DMS53 treated with DMSO at 0.1 percent for 48 hours (cell line): Measurements from ENCODE around the gene SPACA1.
"Not testable (repeated sequence)": the region's sequence is repeated elsewhere in the genome, so short reads cannot be mapped to it uniquely, and the experiment has no call there.

Source experiments
- DNase-seq: peaks from one replicate; lab custom pipeline; 2025; ENCODE audit not compliant: unreplicated experiment; lab: John Stamatoyannopoulos, UW

Gene SPACA1, protein sequence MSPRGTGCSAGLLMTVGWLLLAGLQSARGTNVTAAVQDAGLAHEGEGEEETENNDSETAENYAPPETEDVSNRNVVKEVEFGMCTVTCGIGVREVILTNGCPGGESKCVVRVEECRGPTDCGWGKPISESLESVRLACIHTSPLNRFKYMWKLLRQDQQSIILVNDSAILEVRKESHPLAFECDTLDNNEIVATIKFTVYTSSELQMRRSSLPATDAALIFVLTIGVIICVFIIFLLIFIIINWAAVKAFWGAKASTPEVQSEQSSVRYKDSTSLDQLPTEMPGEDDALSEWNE

DNA sequence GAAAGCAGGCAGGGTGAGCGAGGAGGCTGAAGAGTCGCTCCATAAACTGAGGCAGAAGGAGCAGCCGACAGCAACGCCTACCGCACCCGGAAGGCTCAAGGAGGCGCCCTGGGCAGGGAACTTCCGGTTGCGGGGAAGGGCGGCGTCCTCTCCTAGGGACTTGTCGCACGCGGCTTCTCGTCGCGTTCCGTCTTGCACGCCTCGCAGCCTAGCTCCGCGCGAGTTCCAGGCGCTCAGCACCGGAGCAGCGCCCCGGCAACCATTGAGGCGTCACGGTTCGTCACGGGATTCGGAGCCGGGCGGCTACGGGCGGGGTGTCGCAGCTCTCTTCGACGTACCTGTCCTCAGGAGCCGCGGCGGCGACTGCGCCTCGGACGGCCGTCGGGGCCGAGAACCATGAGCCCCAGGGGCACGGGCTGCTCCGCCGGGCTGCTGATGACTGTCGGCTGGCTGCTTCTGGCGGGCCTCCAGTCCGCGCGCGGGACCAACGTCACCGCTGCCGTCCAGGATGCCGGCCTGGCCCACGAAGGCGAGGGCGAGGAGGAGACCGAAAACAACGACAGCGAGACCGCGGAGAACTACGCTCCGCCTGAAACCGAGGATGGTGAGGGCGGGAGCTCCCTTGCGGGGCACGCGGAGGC, at the start of gene SPACA1:
Gene SPACA1, plus strand, starts transcription at position 332 of the 641 bp plus-strand sequence. Its CDS starts 65 bp downstream, at position 397.
- no peak for DNase-seq

DNA sequence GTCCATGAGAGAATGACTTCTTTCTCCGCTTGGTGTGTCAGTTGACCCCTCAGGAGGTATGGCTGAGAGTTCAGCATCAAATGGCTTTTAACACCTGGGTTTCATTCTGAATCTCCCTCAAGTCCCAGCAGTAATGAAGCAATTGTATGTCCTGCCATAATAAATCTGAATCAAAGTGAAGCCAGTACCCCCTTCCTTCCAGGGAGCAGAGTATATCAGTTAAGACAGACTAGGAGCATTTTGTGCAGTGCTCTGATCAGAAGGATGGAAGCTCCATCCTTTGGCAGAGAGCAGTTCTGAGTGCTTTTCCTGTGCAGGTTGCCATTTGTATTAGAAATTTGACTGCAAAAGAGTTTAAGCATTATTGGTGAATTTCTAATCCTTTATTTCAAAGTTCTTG, 46.9 kb upstream of the SPACA1 start:
- DNase-seq: no peak

DNA sequence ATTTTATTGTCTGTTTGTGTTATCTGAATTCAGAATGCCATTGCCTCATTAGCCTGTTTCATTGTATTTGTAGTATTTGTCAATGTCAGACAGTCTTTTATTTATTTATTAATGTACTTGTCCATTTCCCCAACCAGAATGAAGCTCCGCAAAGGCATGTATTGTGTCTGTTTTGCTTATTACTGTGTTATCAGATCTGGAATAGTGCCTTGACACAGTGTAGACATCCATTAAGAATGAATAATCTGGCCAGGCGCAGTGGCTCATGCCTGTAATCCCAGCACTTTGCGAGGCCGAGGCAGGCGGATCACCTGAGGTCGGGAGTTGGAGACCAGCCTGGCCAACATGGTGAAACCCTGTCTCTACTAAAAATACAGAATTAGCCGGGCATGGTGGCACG, 46.4 kb upstream of the SPACA1 start:
- not testable (repeated sequence) for DNase-seq

DNA sequence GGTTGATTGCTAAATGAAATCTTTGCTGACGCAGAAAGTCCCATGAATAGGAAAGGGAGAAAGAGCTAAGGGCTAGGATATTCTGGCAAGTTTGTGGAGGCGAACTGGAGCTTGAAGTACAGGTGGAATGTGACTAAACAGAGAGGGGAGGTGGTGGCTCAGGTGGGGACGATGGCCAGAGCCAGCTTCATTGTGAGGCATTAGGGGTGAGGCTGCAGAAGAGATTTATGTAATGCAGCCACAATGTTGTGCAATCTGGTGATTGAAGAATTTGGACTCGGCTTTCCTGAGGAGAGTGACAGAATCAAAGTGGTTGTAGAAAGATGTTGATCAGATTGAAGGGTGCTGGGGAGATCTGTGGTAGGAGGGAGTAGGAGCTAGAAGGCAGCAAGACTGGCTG, 42.9 kb upstream of the SPACA1 start:
- no peak for DNase-seq

DNA sequence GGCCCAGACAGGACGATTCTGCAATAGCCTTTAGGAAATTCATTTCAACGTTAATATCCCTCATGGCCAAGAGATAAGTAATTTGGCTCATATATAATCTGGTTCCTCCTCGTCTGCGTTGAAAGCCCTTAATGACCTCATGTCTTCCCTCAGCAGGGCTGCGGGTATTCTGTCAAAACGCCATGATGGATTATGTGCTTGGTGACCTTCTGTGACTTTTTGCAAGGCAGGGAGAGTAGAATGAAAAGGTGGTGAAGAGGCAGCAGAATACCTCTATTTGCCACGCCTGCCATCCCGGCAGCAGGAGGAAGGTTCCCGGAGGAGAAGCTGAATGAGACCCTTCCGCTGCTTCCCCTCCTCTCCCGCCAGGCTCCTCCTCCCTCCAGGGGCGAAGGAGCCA, 41.1 kb upstream of the SPACA1 start:
- no peak for DNase-seq

DNA sequence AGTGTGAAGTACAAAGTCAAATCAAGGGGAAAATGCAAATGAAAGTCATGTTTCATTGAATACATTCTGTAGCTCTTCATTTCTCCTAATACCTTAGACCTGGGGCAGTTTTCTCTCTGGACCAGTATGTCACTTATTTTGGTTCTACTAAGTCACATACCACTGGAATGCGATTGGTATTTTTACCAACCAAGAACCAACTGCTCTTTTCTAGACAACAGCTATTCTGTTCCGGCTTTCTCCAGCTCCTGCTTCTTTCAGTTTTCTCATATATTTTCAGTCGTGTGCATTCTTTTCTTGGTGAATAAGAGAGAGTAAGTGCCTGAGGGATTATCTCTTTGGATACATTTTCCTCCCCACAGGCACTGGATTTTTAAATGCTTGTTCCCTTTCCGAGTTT, 39.2 kb upstream of the SPACA1 start:
- no peak for DNase-seq

DNA sequence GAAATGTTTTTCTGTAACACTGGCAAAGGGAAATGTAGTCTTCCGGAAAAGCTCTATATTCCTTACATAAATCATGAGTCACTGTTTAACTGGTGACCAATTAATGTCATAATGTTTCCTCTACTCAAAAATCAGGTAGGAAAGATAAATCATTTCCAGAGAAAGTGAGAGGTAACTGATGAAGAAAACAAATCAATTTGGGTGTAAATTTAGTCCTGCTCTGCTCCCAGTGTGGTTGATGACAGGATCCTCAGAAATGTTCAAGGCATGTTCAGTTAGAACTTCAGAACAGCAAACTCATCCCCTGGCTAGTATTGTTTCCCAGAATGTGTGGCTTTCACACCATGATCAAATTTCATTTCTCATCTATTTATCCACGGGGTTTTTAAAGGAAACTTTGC, 38.8 kb upstream of the SPACA1 start:
- peak; percentile 17 for DNase-seq

DNA sequence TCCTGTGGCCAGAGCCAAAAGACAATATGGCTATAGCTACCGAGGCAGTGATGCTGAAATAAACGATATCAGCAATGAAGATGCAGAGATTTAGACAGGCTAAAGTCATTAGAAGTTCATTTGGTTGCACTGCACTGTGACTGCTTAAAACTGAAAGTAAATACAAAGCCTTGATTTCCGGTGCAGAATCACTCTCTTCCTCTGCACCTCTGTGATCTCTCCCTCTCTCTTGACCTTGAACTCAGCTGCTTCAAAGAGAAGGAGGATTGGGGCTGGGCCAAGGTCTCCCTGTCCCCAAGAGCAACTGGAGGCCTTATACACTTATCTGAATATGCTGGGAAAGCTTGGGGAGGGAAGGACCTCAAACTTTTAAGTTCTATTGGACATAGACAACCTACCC, 34.6 kb upstream of the SPACA1 start:
- DNase-seq: no peak

DNA sequence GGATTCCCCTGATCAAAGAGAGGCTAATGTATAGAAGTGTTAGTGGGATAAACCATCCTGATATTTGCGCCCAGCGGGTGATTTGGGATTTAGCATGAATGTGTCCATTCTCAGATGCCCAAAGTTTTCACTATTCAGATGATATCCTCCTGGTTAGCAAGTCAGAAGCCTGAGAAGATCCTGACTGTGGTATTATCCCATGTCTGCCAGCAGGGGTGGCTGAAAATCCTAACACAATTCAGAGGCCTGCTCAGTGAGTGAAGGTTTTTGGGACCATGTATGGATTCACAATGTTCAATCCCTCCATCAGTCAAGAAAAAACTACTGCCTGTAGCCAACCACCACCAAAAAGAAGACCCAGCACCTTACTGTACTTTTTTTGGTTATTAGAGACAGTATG, 34.1 kb upstream of the SPACA1 start:
- no peak for DNase-seq

DNA sequence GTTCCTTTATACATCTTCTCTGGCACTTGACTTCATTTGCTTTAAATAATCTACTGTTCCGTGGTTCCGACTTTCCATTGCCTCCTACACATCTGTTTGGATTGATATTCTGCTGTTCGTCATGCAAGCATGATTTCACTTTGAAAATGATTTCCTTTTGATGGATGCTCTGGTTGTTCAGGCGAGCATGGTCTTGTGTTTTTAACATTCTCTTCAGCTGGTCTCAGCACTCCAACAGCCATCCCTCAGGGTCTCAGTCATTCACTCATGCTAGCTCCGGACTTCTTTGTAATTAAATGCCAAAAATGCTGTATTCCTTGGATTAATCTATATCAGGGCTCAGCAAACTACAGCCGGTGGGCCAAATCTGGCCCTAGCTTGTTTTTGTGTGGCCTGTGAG, 27.2 kb upstream of the SPACA1 start:
- DNase-seq: no peak

DNA sequence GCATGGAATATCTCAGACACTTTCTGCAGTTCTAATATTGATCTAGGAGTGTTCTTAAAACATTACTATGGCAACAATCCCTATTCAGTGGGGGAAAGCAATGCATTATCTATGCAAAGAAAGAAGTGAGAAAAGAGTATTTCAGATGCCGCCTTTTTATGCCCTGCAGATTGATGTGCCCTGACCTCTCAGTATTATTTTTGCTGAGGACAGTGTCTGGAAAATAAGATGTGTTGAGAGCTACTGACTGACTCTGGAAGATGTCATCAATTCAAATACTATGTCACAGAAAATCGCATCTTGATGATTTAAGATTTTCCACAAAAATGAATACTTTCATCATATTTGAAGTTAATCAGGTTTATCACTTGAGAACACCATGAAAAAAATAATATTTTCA, 22.9 kb upstream of the SPACA1 start:
- no peak for DNase-seq

DNA sequence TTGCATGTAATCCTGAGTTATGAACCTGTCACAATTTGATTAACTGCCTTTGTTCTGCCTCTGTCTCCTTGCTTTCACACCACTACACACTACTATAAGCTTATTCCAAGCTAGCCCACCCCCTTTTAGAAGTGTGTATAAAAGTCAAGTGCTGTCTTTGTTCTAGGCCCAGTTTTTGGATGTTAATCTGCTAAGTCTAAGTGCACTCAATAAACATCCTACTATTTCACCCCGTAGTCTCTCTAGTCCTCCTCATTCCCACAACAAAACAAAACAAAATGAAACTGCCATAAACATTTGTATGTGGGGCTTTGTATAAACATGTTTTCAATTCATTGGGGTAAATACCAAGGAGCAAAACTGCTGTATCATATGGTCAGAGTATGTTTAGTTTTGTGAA, 16.1 kb upstream of the SPACA1 start:
- DNase-seq: no peak

DNA sequence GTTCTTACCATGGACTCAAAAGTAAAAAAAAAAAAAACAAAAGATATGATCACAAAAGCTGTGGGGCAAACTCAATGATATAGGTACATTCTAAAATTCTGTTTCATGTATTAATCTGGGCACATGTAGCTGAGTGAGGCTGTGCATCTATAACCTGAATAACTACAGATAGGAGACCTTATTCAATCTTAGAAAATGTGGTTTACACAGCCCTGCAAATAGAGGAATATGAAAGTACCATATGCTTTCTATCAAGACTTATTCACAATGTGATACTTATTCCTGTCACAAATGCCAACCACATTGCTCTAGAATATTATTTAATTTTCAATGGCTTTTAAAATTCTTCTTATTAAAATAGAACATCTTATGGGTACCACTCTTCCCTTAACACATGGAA, 3.1 kb upstream of the SPACA1 start:
- DNase-seq: no peak

DNA sequence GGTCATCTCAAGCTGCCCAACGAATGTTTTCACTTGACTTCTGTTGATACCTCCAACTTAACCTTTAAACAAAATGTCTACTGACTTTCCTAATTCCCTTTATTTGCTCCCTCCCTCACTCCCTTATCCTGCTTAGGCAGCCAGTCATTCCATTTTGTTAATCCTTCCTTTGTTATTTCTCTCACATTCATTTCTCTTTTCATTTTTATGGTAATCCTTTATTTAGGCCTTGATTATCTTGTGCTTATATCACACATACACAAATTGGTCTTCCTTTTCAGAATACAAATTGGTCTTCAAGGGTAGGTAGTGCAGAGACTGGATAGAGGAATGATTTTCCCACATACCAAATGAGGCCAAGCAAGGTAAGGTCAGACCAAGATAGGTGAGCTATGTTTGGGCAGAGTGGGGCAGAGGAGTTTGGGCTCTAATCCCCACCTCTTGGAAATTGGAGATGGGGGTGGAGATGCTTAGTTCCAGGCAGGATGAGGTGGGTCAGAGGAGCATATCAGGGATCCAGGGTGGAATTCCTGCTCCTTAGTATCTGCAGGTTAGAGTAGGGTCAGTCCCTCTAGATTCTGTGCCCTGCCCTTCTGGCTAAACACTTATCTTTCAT, 2.0 kb upstream of the SPACA1 start:
- no peak for DNase-seq

DNA sequence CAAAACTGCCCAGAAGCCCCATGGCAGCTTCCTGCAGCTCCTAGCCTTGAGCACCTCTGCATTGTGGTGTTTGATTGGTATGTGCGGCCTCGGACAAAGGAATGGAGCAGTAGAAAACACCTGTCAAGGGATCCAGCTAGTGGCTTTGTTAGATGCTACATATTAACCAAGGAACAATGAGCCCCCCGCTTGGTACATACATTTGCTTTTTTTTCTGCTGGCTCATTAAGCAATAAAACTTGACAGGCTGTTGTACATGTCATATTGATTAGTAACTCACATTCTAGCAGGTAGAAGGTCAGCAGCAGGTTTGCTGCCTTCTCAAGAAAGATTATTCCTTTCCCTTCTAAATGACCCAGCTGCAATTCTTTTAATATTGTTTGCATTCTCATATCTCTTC, 937 bp downstream of the SPACA1 start:
- DNase-seq: no peak

DNA sequence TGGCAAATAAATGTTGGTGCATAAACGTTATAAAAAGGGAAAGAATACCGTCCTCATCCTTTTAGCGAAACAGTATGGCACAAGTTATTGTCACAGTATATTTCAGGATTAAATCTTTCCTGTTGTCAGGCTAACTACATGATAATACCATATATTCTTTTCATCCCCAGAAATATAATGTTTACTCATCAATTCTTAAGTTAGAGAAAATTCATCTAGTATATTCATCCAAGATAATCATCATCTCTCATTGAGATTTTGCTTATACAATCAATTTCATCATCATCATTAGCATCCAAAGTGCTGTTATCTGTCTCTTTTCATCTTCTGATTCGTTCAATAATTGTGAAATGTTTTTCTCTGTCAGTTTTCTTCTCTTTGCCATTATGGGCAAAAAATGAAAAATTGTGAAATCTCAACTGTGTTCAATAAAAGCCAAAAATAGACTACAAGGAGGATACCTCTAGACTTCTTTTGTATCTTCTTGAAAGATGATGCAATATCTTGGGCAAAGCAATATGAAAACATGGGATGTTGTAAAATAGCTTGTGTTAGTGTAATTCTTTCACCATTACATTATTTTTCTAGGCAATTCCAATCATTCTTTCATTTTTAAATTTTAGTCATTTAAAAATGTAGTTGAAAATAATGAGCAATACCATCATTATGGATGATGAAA, 2.6 kb downstream of the SPACA1 start:
- no peak for DNase-seq

DNA sequence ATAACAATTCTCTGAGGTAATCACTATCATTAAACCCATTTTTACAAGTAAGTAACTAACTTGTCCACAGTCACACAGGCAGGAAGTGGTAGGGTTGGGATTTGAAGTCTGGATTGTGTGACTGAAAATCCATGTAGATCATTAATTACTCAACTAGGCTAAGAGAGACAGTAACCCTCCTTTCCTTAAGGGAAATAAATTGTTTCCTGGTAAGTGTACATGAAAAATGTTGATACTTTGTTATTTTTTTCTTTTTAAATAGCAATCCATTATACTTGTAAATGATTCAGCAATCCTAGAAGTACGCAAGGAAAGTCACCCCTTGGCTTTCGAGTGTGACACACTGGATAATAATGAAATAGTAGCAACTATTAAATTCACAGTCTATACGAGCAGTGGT, 11.6 kb downstream of the SPACA1 start:
- DNase-seq: no peak

DNA sequence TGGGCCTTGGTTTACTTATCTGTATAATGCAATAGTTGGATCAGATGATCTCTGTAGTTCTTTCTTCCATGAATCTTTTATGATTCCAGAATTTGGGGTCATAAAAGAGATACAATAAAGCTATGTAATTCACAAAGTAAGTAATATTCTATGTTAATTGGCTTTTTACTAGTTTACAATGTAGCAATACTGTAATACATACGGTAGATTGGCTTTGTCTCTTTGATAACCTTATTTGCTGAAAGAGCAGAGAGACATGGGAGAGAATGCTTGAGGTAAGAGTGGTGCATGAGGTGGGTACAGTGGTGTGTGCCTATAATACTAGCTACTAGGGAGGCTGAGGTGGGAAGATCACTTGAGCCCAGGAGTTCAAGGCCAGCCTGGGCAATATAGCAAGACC, 14.7 kb downstream of the SPACA1 start:
- no peak for DNase-seq

DNA sequence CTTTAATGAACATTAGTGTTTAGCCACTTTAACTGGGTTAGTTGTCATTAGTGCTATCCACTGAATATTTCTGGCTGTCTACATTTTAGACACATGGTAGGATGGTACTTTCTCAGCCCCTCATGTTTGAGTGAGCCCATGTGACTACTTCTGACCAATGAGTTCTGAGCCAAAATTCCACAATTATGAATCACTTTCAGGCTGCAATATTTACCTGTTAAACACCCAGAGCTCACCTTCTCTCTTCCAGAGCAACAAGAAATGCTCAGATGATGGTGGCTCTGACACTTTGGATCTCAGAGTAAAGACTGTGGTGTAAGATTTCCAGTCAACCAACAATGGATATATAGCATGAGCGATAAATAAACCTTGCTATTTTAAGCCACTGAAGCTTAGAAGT, 24.8 kb downstream of the SPACA1 start:
- peak; percentile 23 for DNase-seq

DNA sequence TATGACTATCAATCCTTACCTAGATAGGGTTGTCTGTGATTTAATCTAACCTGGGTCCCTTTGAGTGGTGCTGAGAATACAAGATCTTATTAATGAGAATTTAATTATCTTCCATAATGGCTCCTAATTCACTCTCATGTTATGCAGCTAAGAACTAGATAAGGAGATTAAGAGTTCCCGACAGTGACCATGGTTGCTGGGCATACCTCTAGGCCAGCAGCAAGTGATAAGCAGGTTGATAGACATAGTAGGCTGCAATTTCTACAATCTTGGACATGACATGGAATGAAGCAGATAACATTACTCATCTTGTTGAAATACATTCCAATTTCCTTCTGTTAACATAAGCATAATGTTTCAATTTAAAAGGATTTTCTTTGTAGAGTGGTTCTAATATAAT, 27.1 kb downstream of the SPACA1 start:
- DNase-seq: no peak

DNA sequence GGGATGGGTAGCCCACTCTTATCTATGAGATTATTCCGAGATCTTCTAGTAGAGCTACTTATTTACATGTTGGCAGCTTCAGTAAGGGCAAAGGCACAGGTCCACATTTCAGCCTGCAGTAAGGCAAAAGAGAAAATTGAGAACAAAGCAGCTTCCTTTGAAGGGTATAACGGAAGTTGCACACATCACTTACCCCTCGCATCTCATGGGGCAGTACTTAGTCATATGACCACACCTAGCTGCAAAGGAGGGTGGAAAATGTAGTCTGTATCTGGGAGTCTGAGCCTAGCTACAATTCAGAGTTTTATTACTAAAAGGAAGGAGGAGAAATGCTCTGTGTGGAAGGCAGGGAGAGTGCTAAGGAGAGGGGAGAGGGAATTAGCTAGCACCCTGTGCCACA, 29.7 kb downstream of the SPACA1 start:
- no peak for DNase-seq

DNA sequence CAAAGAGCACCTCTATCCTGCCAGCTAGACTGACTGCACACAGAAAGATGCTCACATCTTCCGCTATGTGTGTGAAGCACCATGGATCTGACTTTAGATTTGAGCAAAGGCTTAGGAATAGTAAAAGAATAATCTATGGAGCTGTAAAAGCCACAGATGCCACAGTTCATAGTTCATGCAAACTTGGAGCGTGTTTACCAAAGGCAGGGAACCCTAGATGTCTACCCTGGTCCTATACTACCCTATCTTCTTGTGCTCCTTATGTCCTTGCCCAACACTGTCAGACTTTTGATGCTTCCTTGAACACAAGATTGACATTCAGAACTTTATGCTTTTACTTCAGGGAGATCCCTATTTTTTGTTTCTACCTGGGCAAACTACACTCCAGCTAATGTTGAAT, 39.2 kb downstream of the SPACA1 start:
- DNase-seq: no peak
